ENCODE data around the gene SYT1.

SYT1 gene

DNA sequence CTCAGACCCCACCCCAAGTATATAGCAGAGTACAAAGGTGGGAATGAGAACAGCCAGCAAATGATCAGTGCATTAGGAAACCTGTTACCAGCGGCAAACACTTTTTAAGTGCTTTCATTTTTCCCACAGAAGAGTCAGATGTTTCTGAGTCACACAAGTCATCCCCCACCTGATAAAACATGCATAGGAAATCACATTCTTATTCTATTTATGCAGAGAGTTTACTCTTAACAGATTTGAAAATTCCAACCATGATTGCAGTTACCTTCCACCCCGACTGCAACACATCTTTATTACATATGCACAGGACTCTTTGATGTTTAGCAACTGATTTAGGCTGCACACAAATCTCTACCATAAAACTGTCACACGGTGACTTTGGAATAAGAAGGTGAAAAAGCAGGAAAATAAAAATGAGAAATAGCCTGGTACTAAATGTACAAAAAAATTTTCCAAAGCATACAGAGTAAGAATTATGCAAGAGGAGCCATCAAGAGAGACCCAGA lies 589.8 kb downstream of the SYT1 start:
- DNase-seq: no peak

DNA sequence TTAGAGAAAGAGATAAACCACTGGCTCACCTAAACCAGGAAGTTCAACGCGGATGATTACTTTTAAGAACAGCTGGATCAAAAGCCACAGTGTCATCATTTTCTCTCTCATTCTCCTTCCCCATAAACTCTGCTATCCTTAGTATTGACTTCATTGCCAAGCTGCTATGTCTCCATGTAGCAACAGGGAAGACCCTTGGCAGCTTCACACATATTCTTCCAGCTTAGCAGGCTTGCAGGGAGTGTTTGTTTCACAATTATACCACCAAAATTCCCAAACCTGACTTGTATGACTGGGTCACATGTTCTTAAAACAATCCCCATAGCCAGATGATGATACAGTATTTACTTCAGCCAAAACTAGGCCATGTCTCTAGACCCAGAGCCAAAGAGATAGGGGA lies 590.7 kb downstream of the SYT1 start:
- DNase-seq: no peak

DNA sequence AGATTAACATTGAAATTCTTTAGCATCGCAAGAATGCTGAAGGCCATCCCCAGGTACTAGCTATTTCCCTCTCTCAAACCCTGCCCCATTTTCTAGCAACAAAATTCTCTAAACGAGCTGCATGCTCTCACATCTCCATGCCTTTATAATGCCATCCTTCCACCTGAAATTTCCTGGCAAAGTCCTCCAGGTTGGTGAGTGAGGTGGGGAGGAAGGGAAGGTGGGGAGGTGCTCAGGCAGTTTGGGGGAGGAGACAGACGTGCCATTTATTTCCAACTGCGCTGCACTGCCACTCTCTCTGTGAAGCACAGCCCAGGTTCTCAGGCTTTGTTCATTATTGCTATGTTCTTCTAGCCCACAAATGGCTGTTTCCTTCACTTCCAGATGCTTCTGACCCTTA lies 617.7 kb downstream of the SYT1 start:
- DNase-seq: no peak

DNA sequence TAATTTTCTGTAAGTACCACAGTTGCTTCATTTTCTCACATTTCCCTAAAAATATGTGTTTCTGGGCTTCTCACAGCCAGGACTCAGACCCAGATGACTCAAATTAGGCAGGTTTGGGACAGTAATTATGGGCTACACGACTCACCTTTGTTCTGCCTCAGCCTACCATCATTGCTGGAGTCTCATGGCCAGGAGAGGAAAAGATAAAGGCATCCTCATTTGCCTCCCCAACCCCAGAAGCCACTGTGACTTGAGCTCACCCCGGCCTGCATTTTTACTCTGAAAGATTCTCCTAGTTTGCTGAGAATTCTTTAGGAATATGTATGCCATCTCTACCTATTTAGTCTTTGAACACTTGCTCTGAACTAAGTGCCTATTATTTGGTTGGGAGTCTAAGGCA lies 618.3 kb downstream of the SYT1 start:
- DNase-seq: no peak

DNA sequence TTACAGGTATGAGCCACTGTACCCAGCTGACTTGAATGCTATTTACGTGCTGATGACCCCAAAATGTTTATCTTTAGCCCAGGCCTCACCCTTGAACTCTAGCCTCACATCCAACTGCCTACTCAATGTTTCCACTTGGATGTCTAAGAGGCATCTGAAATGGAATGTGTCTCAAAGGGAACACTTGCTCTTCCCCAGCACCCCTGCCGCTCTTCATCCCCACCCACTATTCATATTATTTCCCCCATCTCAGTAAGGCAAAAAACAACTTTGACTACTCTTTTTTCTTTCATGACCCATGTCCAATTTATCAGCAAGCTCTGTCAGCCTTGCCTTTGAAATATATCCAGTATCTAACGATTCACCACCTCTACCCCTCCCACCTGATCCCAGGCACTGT lies 621.6 kb downstream of the SYT1 start:
- no peak for DNase-seq

DNA sequence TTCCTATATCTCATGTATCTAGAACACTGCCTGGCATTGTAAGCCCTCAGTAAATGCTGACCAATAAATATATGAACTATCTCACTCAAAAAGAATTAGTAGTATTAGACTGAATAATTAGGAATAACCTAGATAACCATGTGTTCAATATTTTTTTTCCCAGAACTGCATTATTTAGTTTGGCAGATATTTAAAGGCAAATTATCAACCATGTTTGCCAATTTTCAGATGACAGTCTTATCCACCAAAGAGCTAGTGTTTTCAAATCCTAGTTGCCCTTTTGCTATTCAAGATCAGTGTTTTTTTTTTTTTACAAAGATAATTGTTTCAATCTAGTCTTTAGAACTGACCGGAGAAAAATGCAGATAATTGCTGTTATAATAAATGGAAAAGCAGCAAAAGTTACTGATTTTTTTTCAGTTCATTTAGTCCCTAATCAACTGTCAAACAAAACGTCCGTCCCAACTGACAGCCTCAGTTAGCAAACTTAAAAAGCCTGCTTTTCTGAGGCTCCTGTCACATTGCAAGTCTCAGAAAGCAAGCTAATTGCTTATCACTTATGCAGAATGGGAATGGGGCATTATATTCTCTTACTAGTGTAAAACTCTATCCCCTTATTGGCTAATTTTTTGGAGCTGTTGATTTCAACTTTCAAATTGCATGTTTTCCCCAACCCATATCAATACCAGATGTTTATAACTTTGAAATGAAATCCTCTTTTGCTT lies 623.0 kb downstream of the SYT1 start:
- no peak for DNase-seq
